K562 (cell line): Measurements from ENCODE around the gene RNU5D-1. TPM values are rescaled to one million over a fixed set of nuclear protein-coding genes. Genes with fewer than 3 reads are reported as not detected.
A peak's percentile ranks its signal among the peaks of the same experiment; 100 is the strongest.

ENCODE experiments used
- CBFA2T3 ChIP-seq: fragments of 450-650 bp; IDR thresholded peaks from 2 replicates; pipeline ENCODE4 v1.6.1; 2017
- CREBBP ChIP-seq: IDR thresholded peaks from one replicate; pipeline ENCODE4 v1.6.1; 2012; ENCODE audit warnings: low read depth, mild to moderate bottlenecking, control low read depth, inconsistent platforms, low read length
- CREM ChIP-seq: IDR thresholded peaks from 2 replicates; pipeline ENCODE4 v1.6.1; 2014; ENCODE audit warnings: antibody characterized with exemption, low read depth
- DIDO1 ChIP-seq: fragments of 450-650 bp; IDR thresholded peaks from 2 replicates; pipeline ENCODE4 v1.6.1; 2016; ENCODE audit warnings: low read depth, missing biosample characterization, missing genetic modification characterization
- GATAD2A ChIP-seq: fragments of 450-650 bp; IDR thresholded peaks from 2 replicates; pipeline ENCODE4 v1.6.1; 2017
- HBP1 ChIP-seq: fragments of 450-650 bp; formaldehyde crosslinking; IDR thresholded peaks from 2 replicates; pipeline ENCODE4 v1.4.0; 2022; ENCODE audit warnings: missing genetic modification characterization
- MED1 ChIP-seq: sonication (generic); formaldehyde crosslinking; IDR thresholded peaks from 2 replicates; pipeline ENCODE4 v1.8.1; 2023; ENCODE audit warnings: missing genetic modification reagents, borderline replicate concordance
- SAP30 ChIP-seq: fragments of 200-600 bp; sonication (generic); IDR thresholded peaks from 2 replicates; pipeline ENCODE4 v1.6.1; 2012; ENCODE audit warnings: borderline replicate concordance, low read depth, mild to moderate bottlenecking, moderate library complexity, low read length, control low read depth, inconsistent platforms; ENCODE audit not compliant: insufficient read depth, poor library complexity, severe bottlenecking
- TBL1XR1 ChIP-seq, 2 experiments: IDR thresholded peaks; 2 replicates each; pipeline ENCODE4 v1.6.1; 2012; ENCODE audit warnings: improper control_type of control experiment in 2 of 2, low read length in 2 of 2, mild to moderate bottlenecking in 1 of 2
- TFAM ChIP-seq: fragments of 250-450 bp; sonication (Bioruptor Pico); conservative IDR thresholded peaks from 2 replicates; pipeline ENCODE4 v1.5.0; 2021; ENCODE audit warnings: mild to moderate bottlenecking, moderate library complexity
- ZFX ChIP-seq: sonication (generic); formaldehyde crosslinking; IDR thresholded peaks from 2 replicates; pipeline ENCODE4 v1.8.0; 2022; ENCODE audit warnings: mild to moderate bottlenecking, missing genetic modification reagents, moderate library complexity
- ZNF785 ChIP-seq: fragments of 250-450 bp; sonication (Bioruptor Pico); IDR thresholded peaks from 2 replicates; pipeline ENCODE4 v1.4.0; 2020; ENCODE audit warnings: mild to moderate bottlenecking
- polyA plus RNA-seq, 8 experiments: library from polyadenylated mRNA; depleted of rRNA in 4 of 8; stranded (reverse) in 5 of 8; unstranded in 3 of 8; fragments of >200 nt; fragmentation: Nextera tagmentation in 2 of 8; fragmentation: Illumina TruSeq in 1 of 8; extraction: Ambion mirVana in 2 of 8; extraction: Trizol in 1 of 8; gene quantifications; 2 replicates each; pipeline versions ENCODE4 v1.2.1 to v1.2.3, GENCODE V29; 2011 to 2014; ENCODE audit warnings: inconsistent platforms in 1 of 8, missing spikeins in 1 of 8
- total RNA-seq, 7 experiments: library from RNA; depleted of rRNA in 6 of 7; stranded (reverse); fragments of >200 nt in 6 of 7; fragmentation: Illumina TruSeq in 2 of 7; extraction: Trizol in 2 of 7; gene quantifications; 2 replicates each; pipeline versions ENCODE4 v1.2.1 to v1.2.3, GENCODE V29; 2011 to 2021; ENCODE audit warnings: low replicate concordance in 1 of 7
- TF ChIP-seq, protein P1 (sequence below), 2 experiments: fragments of 450-650 bp; formaldehyde crosslinking in 1 of 2; IDR thresholded peaks; 2 replicates each; pipeline versions ENCODE4 v1.4.0 to v1.6.1; 2014 to 2020; ENCODE audit warnings: mild to moderate bottlenecking in 2 of 2, borderline replicate concordance in 1 of 2, low read depth in 1 of 2
- TF ChIP-seq, protein P2 (sequence below), 2 experiments: fragments of 450-650 bp; IDR thresholded peaks; 2 replicates each; pipeline ENCODE4 v1.6.1; 2016

RNU5D-1 gene
- total and polyA plus RNA-seq, 9 of the 15 experiments (the other 6 are each of a cell fraction or from before 2014, with no cell fraction given): under 0.01 TPM; not detected in 8

DNA sequence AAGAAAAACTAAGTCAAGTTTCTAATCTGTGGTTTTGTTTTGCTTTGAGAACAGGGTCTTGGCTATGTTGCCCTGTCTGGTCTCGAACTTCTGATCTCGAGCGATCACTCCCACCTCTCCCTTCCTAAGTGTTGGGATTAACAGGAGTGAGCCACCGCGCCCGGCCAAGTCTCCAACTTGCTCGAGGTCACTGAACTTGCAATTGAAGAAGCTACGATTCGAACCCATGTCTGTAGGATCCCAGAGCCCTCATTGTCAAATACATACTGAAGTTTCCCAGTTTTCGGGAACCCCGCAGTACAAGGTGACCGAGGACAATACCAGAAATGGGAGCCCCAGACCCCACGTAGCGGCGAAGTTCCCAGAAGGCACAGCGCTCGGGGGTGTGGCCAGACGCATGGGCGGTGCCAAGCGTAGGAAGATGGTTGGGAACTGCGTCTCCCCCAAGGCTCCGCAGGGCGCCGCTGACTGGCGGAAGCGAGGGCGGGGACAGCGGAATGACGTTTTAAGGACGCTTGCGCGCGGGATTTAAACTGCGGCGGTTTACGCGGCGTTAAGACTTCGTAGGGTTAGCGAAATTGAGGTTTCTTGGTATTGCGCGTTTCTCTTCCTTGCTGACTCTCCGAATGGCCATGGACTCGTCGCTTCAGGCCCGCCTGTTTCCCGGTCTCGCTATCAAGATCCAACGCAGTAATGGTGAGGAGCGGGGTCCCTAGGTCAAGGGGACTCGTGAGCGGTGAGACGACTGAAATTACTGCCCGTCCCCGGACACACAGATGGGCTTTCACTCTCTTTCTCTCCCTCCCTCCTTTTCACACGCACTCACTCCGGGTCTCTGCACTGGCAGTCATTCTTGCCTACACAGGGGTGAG is 8.6 kb upstream of the RNU5D-1 start, which contains the start of gene KIF2C (continued):
- TF ChIP-seq, protein P1, sequence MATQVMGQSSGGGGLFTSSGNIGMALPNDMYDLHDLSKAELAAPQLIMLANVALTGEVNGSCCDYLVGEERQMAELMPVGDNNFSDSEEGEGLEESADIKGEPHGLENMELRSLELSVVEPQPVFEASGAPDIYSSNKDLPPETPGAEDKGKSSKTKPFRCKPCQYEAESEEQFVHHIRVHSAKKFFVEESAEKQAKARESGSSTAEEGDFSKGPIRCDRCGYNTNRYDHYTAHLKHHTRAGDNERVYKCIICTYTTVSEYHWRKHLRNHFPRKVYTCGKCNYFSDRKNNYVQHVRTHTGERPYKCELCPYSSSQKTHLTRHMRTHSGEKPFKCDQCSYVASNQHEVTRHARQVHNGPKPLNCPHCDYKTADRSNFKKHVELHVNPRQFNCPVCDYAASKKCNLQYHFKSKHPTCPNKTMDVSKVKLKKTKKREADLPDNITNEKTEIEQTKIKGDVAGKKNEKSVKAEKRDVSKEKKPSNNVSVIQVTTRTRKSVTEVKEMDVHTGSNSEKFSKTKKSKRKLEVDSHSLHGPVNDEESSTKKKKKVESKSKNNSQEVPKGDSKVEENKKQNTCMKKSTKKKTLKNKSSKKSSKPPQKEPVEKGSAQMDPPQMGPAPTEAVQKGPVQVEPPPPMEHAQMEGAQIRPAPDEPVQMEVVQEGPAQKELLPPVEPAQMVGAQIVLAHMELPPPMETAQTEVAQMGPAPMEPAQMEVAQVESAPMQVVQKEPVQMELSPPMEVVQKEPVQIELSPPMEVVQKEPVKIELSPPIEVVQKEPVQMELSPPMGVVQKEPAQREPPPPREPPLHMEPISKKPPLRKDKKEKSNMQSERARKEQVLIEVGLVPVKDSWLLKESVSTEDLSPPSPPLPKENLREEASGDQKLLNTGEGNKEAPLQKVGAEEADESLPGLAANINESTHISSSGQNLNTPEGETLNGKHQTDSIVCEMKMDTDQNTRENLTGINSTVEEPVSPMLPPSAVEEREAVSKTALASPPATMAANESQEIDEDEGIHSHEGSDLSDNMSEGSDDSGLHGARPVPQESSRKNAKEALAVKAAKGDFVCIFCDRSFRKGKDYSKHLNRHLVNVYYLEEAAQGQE (IDR thresholded peaks at IDR 0.05; ENCODE audit: borderline replicate concordance): peak; percentile 45; the same call in 1 of the 2 replicates
- TF ChIP-seq, protein P1 (CRISPR knock-in tag; IDR thresholded peaks at IDR 0.05; ENCODE audit: low read depth): no peak
- TF ChIP-seq CBFA2T3 (no peak), GATAD2A (0 out of 2 replicates have a peak, but pooled peaks have one; percentile 47), TBL1XR1 (IDR thresholded peaks at IDR 0.05; ENCODE audit: low read length in 2 of 2) (peak in 1 of 2 experiments; percentile 90; a peak in 2 of 4 replicates), MED1 (CRISPR knock-in tag) (no peak), CREBBP (no peak), CREM (peak; percentile 98), DIDO1 (no peak), SAP30 (peak; percentile 100), ZNF785 (CRISPR knock-in tag) (no peak), ZFX (no peak; the same call in 1 of the 2 replicates), HBP1 (peak; percentile 52; the same call in 1 of the 2 replicates), TFAM (no peak)
- TF ChIP-seq, protein P2, sequence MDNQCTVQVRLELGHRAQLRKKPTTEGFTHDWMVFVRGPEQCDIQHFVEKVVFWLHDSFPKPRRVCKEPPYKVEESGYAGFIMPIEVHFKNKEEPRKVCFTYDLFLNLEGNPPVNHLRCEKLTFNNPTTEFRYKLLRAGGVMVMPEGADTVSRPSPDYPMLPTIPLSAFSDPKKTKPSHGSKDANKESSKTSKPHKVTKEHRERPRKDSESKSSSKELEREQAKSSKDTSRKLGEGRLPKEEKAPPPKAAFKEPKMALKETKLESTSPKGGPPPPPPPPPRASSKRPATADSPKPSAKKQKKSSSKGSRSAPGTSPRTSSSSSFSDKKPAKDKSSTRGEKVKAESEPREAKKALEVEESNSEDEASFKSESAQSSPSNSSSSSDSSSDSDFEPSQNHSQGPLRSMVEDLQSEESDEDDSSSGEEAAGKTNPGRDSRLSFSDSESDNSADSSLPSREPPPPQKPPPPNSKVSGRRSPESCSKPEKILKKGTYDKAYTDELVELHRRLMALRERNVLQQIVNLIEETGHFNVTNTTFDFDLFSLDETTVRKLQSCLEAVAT (IDR thresholded peaks at IDR 0.05): peak; percentile 17 to 24; a peak in 2 of 4 replicates
